ENCODE results near the gene PRDM16.

GRCh38 chr1:3312310-3312897, 243.4 kb downstream of the PRDM16 start:
- no peak for TF ChIP-seq CTCF (IDR thresholded peaks at IDR 0.05)
- no peak for TF ChIP-seq POLR2A (IDR thresholded peaks at IDR 0.05)
- TF ChIP-seq EP300 (IDR thresholded peaks at IDR 0.05) = no peak
